IMR-90 (cell line): ENCODE data around the gene DNAJC13. TPM values are rescaled to one million over a fixed set of nuclear protein-coding genes. Genes with fewer than 3 reads are reported as not detected.

ENCODE experiments used
- ATAC-seq: fragments of 200-7000 bp; cut with Tn5 transposase; 2 replicates; pipeline ENCODE4 v1.9.1; 2020; ENCODE audit warnings: low read depth, mild to moderate bottlenecking, moderate library complexity
- BruUV-seq: library from RNA; stranded (reverse); fragments of 400-500 nt; replicated peaks from 2 replicates; lab custom pipeline; 2021; lab: Mats Ljungman, UMichigan
- CTCF ChIA-PET: fragments of 300-600 bp; formaldehyde crosslinking; extraction: SDS; loops from one replicate; lab custom pipeline; 2021; ENCODE audit warnings: antibody characterized with exemption; lab: Yijun Ruan, JAX
- POLR2A ChIA-PET: fragments of 300-600 bp; sonication (Branson Sonifier 250); formaldehyde crosslinking; loops from one replicate; lab custom pipeline; 2022; ENCODE audit warnings: antibody characterized with exemption; ENCODE audit not compliant: unreplicated experiment; lab: Charles Lee
- DNase-seq: peaks from one replicate; pipeline ENCODE4 v3.0.0; 2013
- H2AFZ ChIP-seq: replicated peaks from 2 replicates; pipeline ENCODE3; 2013; ENCODE audit warnings: low read length, mild to moderate bottlenecking; ENCODE audit not compliant: poor library complexity
- H2AK5ac ChIP-seq: 2 replicates; pipeline ENCODE4 v1.6.1; 2013; ENCODE audit warnings: low read depth, low read length, inconsistent platforms
- H2AK9ac ChIP-seq: replicated peaks from 2 replicates; pipeline ENCODE3; 2013; ENCODE audit warnings: mild to moderate bottlenecking, low read depth, low read length, moderate library complexity; ENCODE audit not compliant: poor library complexity
- H2BK120ac ChIP-seq: 2 replicates; pipeline ENCODE4 v1.6.1; 2013; ENCODE audit warnings: low read depth, low read length, inconsistent platforms
- H2BK15ac ChIP-seq: 3 replicates; pipeline ENCODE4 v1.6.1; 2013; ENCODE audit warnings: low read depth, low read length, inconsistent platforms
- H2BK20ac ChIP-seq: 2 replicates; pipeline ENCODE4 v1.6.1; 2013; ENCODE audit warnings: low read depth, mild to moderate bottlenecking, inconsistent platforms, low read length, moderate library complexity
- H2BK5ac ChIP-seq: 2 replicates; pipeline ENCODE4 v1.6.1; 2013; ENCODE audit warnings: mild to moderate bottlenecking, low read depth, low read length, inconsistent platforms; ENCODE audit not compliant: poor library complexity, severe bottlenecking
- H3K14ac ChIP-seq: replicated peaks from 2 replicates; pipeline ENCODE4 v1.6.1; 2013; ENCODE audit warnings: low read depth, low read length, inconsistent platforms
- H3K18ac ChIP-seq: 2 replicates; pipeline ENCODE4 v1.6.1; 2013; ENCODE audit warnings: low read depth, low read length, control low read depth
- H3K23ac ChIP-seq: 2 replicates; pipeline ENCODE4 v1.6.1; 2013; ENCODE audit warnings: low read depth, low read length, inconsistent platforms
- H3K27ac ChIP-seq: 2 replicates; pipeline ENCODE4 v1.5.1; 2013; ENCODE audit warnings: mild to moderate bottlenecking, control low read depth, low read length; ENCODE audit not compliant: insufficient read depth
- H3K27me3 ChIP-seq: 2 replicates; pipeline ENCODE4 v1.6.1; 2013; ENCODE audit warnings: low read length; ENCODE audit not compliant: control insufficient read depth, insufficient read depth
- H3K36me3 ChIP-seq: 2 replicates; pipeline ENCODE4 v1.6.1; 2013; ENCODE audit warnings: low read length, mixed read lengths; ENCODE audit not compliant: control insufficient read depth, insufficient read depth
- H3K4ac ChIP-seq: 2 replicates; pipeline ENCODE4 v1.6.1; 2013; ENCODE audit warnings: low read depth, low read length, inconsistent platforms
- H3K4me1 ChIP-seq: 2 replicates; pipeline ENCODE4 v1.6.1; 2013; ENCODE audit warnings: low read length, mixed read lengths; ENCODE audit not compliant: control insufficient read depth, insufficient read depth
- H3K4me2 ChIP-seq: 2 replicates; pipeline ENCODE4 v1.6.1; 2013; ENCODE audit warnings: low read depth, mild to moderate bottlenecking, control low read depth, low read length, moderate library complexity
- H3K4me3 ChIP-seq: 2 replicates; pipeline ENCODE4 v1.5.1; 2013; ENCODE audit warnings: low read depth, mild to moderate bottlenecking, control low read depth, low read length, moderate library complexity; ENCODE audit not compliant: insufficient read depth
- H3K56ac ChIP-seq: 2 replicates; pipeline ENCODE4 v1.6.1; 2013; ENCODE audit warnings: low read length, inconsistent platforms; ENCODE audit not compliant: insufficient read depth; ENCODE audit errors: extremely low read depth
- H3K79me1 ChIP-seq, 2 experiments: 2 replicates each; pipeline ENCODE4 v1.6.1; 2013; ENCODE audit warnings: low read length in 2 of 2, inconsistent platforms in 1 of 2, low read depth in 1 of 2
- H3K9ac ChIP-seq: 2 replicates; pipeline ENCODE4 v1.6.1; 2013; ENCODE audit warnings: low read depth, low read length, control low read depth
- H3K9me1 ChIP-seq: 2 replicates; pipeline ENCODE4 v1.6.1; 2013; ENCODE audit warnings: low read length, inconsistent platforms; ENCODE audit not compliant: insufficient read depth
- H3K9me3 ChIP-seq: 2 replicates; pipeline ENCODE4 v1.6.1; 2013; ENCODE audit warnings: low read length; ENCODE audit not compliant: control insufficient read depth, insufficient read depth
- H4K20me1 ChIP-seq: 2 replicates; pipeline ENCODE4 v1.6.1; 2013; ENCODE audit warnings: low read length, inconsistent platforms; ENCODE audit not compliant: insufficient read depth
- H4K5ac ChIP-seq: 2 replicates; pipeline ENCODE4 v1.6.1; 2013; ENCODE audit warnings: mild to moderate bottlenecking, low read depth, low read length, control low read depth
- H4K8ac ChIP-seq, 2 experiments: 2 replicates each; pipeline ENCODE4 v1.6.1; 2013; ENCODE audit warnings: low read depth in 2 of 2, low read length in 2 of 2, control low read depth in 1 of 2, inconsistent platforms in 1 of 2
- H4K91ac ChIP-seq: 2 replicates; pipeline ENCODE4 v1.6.1; 2013; ENCODE audit warnings: low read depth, low read length, inconsistent platforms; ENCODE audit not compliant: insufficient read depth
- BHLHE40 ChIP-seq: fragments of 150-350 bp; IDR thresholded peaks from 2 replicates; pipeline ENCODE4 v1.6.1; 2016; ENCODE audit warnings: mild to moderate bottlenecking, low read depth, low read length
- CTCF ChIP-seq: conservative IDR thresholded peaks from 2 replicates; pipeline ENCODE4 v1.5.1; 2012; ENCODE audit warnings: mild to moderate bottlenecking, low read depth, low read length, improper control_type of control experiment
- ELK1 ChIP-seq: fragments of 150-350 bp; IDR thresholded peaks from 2 replicates; pipeline ENCODE4 v1.6.1; 2016; ENCODE audit warnings: low read depth, mild to moderate bottlenecking, low read length, moderate library complexity, borderline replicate concordance
- FOS ChIP-seq: fragments of 150-350 bp; IDR thresholded peaks from 2 replicates; pipeline ENCODE4 v1.6.1; 2016; ENCODE audit warnings: low read depth, low read length
- MAFK ChIP-seq: IDR thresholded peaks from 2 replicates; pipeline ENCODE4 v1.6.1; 2012; ENCODE audit warnings: low read depth, low read length, improper control_type of control experiment
- MXI1 ChIP-seq: IDR thresholded peaks from 2 replicates; pipeline ENCODE4 v1.6.1; 2012; ENCODE audit warnings: low read depth, mild to moderate bottlenecking, low read length, moderate library complexity, borderline replicate concordance
- POLR2A ChIP-seq: IDR thresholded peaks from 2 replicates; pipeline ENCODE4 v1.6.1; 2012; ENCODE audit warnings: mild to moderate bottlenecking, low read depth, low read length
- RCOR1 ChIP-seq: IDR thresholded peaks from 2 replicates; pipeline ENCODE4 v1.6.1; 2012; ENCODE audit warnings: mild to moderate bottlenecking, low read length, improper control_type of control experiment; ENCODE audit not compliant: insufficient replicate concordance
- SMC3 ChIP-seq: fragments of 150-350 bp; IDR thresholded peaks from 2 replicates; pipeline ENCODE4 v1.6.1; 2016; ENCODE audit warnings: low read depth, mild to moderate bottlenecking, antibody characterized with exemption, low read length, moderate library complexity
- WGBS, 2 experiments: methylation state at CpG; one replicate each; pipeline versions ENCODE4 v1.1.5 to v1.1.7; 2013; ENCODE audit warnings: missing lambda C conversion rate in 2 of 2; ENCODE audit not compliant: insufficient read length in 1 of 2; ENCODE audit errors: extremely low coverage in 2 of 2; 5-methylcytosine and 5-hydroxymethylcytosine counted together
- dilution Hi-C: fragments of 300-500 bp; cut with HindIII; formaldehyde crosslinking; loops from one replicate; pipeline ENCODE4 v1.14.3; 2018; ENCODE audit warnings: low sequenced_read_pairs; ENCODE audit not compliant: unreplicated experiment
- in situ Hi-C: fragments of 300-500 bp; cut with MboI; formaldehyde crosslinking; loops from 3 replicates; pipeline ENCODE4 v1.14.3; 2019; ENCODE audit warnings: low sequenced_read_pairs, inconsistent platforms, mixed read lengths
- intact Hi-C: fragments of 100-400 bp; cut with micrococcal nuclease; formaldehyde crosslinking; loops from 2 replicates; pipeline ENCODE4 v1.10.0; 2022
- polyA plus RNA-seq, 3 experiments: library from polyadenylated mRNA; depleted of rRNA; stranded (reverse); fragments of >200 nt; gene quantifications; 2 replicates each; pipeline ENCODE4 v1.2.3, GENCODE V29; 2012; ENCODE audit warnings: low replicate concordance in 1 of 3
- total RNA-seq: library from RNA; depleted of rRNA; stranded (reverse); fragments of >200 nt; gene quantifications from 2 replicates; pipeline ENCODE4 v1.2.3, GENCODE V29; 2012

DNAJC13 gene
- total and polyA plus RNA-seq, 2 of the 4 experiments (the other 2 are of a cell fraction), result 16.4 to 48.6 TPM

- no peak overlapping the region; the same call in 1 of the 2 replicates for H3K4ac ChIP-seq
- no TSS peak for BruUV-seq
- peak overlapping the region; percentile 62; the same call in 1 of the 2 replicates for H3K27ac ChIP-seq
- ChIA-PET POLR2A (no interaction called here), CTCF (no interaction called here)
- H3K9me1 ChIP-seq, result peaks cover 5% of the 10 kb centered on the region; the same call in 1 of the 2 replicates
- no peak overlapping the region for H2AK9ac ChIP-seq
- in situ Hi-C loops (no loop called here), intact Hi-C loops (no loop called here), dilution Hi-C loops (no loop called here)
- TF ChIP-seq RCOR1 (no peak), CTCF (no peak), MXI1 (no peak), POLR2A (no peak), FOS (no peak), ELK1 (no peak), MAFK (no peak), SMC3 (no peak), BHLHE40 (no peak)
- no peaks in the 10 kb centered on the region for H3K27me3 ChIP-seq
- H2AFZ ChIP-seq, result no peak overlapping the region
- no peak overlapping the region for H2BK20ac ChIP-seq
- no peak overlapping the region for H3K4me3 ChIP-seq
- peaks cover 6% of the 10 kb centered on the region for H4K20me1 ChIP-seq
- H3K23ac ChIP-seq, result no peak overlapping the region
- no peak overlapping the region; the same call in 1 of the 2 replicates for H3K18ac ChIP-seq
- H2AK5ac ChIP-seq, result peak overlapping the region; percentile 71; the same call in 1 of the 2 replicates
- 0 out of 3 replicates have a peak overlapping the region, but pooled peaks have one; percentile 68 for H2BK15ac ChIP-seq
- H3K14ac ChIP-seq, result no peak overlapping the region
- no peaks in the 10 kb centered on the region for H3K9me3 ChIP-seq
- no peak overlapping the region for H3K56ac ChIP-seq
- no peak overlapping the region for H3K4me2 ChIP-seq
- no CpG with 5 or more reads among the region's 4 CpGs for WGBS, 2 experiments
- H3K9ac ChIP-seq, result no peak overlapping the region
- ATAC-seq (no peak), DNase-seq (peak; percentile 69)
- H3K4me1 ChIP-seq, result peaks cover 4% of the 10 kb centered on the region
- no peak overlapping the region for H4K8ac ChIP-seq
- H4K91ac ChIP-seq, result 0 out of 2 replicates have a peak overlapping the region, but pooled peaks have one; percentile 46
- no peak overlapping the region for H4K5ac ChIP-seq
- peak overlapping the region; percentile 73 for H2BK5ac ChIP-seq
- H2BK120ac ChIP-seq, result peak overlapping the region; percentile 84; the same call in 1 of the 2 replicates
- peaks cover 20 to 52% of the 10 kb centered on the region in 2 experiments for H3K79me1 ChIP-seq
- H3K36me3 ChIP-seq, result peaks cover 3% of the 10 kb centered on the region
Observed at GRCh38 chr3:132421832-132422231, 4.5 kb downstream of the DNAJC13 start.
